B cell (primary cell): ENCODE results near the gene MICAL3. TPM values are rescaled to one million over a fixed set of nuclear protein-coding genes. Genes with fewer than 3 reads are reported as not detected.

ENCODE experiments used
- ATAC-seq: fragments of 200-7000 bp; cut with Tn5 transposase; one replicate; pipeline ENCODE4 v1.10.0; 2021; ENCODE audit warnings: low read depth, mild to moderate bottlenecking, moderate number of reproducible peaks, moderate library complexity
- CTCF ChIA-PET: fragments of 350-600 bp; sonication (Branson Sonifier 250); formaldehyde crosslinking; loops from one replicate; lab custom pipeline; 2021; ENCODE audit warnings: antibody characterized with exemption, inconsistent platforms; lab: Charles Lee
- POLR2A ChIA-PET: fragments of 350-600 bp; sonication (Branson Sonifier 250); formaldehyde crosslinking; loops from one replicate; lab custom pipeline; 2021; ENCODE audit warnings: antibody characterized with exemption; lab: Charles Lee
- DNase-seq: peaks from one replicate; pipeline ENCODE4 v3.0.0; 2013
- H2AFZ ChIP-seq: 2 replicates; pipeline ENCODE4 v1.6.1; 2012; ENCODE audit warnings: mild to moderate bottlenecking, low read depth, low read length; ENCODE audit not compliant: insufficient read depth, poor library complexity, severe bottlenecking
- H3K27ac ChIP-seq, 2 donors: 1 replicate in 1 of 2; 2 replicates in 1 of 2; pipeline ENCODE4 v1.5.1; 2012 to 2013; ENCODE audit warnings: low read length in 2 of 2, mild to moderate bottlenecking in 2 of 2, moderate library complexity in 1 of 2
- H3K27me3 ChIP-seq, 4 experiments: fragments of 200-600 bp in 1 of 4; sonication (generic) in 1 of 4; replicated peaks in 1 of 4; 1 replicate in 2 of 4; 2 replicates in 2 of 4; pipeline versions ENCODE4 v1.6.1 to v1.7.0; 2013 to 2016; ENCODE audit warnings: low read length in 3 of 4, mild to moderate bottlenecking in 2 of 4, mixed read lengths in 1 of 4, moderate library complexity in 1 of 4; ENCODE audit not compliant: insufficient read depth in 4 of 4, control insufficient read depth in 3 of 4; ENCODE audit errors: control extremely low read depth in 1 of 4
- H3K36me3 ChIP-seq, 2 experiments: replicated peaks in 1 of 2; 1 replicate in 1 of 2; 2 replicates in 1 of 2; pipeline versions ENCODE4 v1.6.1 to v1.7.1; 2013; ENCODE audit warnings: low read length in 1 of 2; ENCODE audit not compliant: insufficient read depth in 2 of 2, control insufficient read depth in 1 of 2; ENCODE audit errors: control extremely low read depth in 1 of 2, extremely low read depth in 1 of 2
- H3K4me1 ChIP-seq, 2 donors: fragments of 200-600 bp in 1 of 2; sonication (generic) in 1 of 2; 1 replicate in 1 of 2; 2 replicates in 1 of 2; pipeline versions ENCODE4 v1.5.1 to v1.6.1; 2013 to 2017; ENCODE audit warnings: low read length in 2 of 2; ENCODE audit not compliant: control insufficient read depth in 2 of 2, insufficient read depth in 2 of 2
- H3K4me2 ChIP-seq: replicated peaks from 2 replicates; pipeline ENCODE3; 2012; ENCODE audit warnings: mild to moderate bottlenecking, low read depth, low read length; ENCODE audit not compliant: poor library complexity, severe bottlenecking
- H3K4me3 ChIP-seq, 5 experiments: fragments of 200-600 bp in 1 of 5; sonication (generic) in 1 of 5; 1 replicate in 3 of 5; 2 replicates in 2 of 5; pipeline versions ENCODE4 v1.5.1 to v1.7.0; 2011 to 2016; ENCODE audit warnings: low read length in 4 of 5, mild to moderate bottlenecking in 4 of 5, low read depth in 2 of 5, control low read depth in 1 of 5, moderate library complexity in 1 of 5; ENCODE audit not compliant: insufficient read depth in 1 of 5; ENCODE audit errors: control extremely low read depth in 1 of 5, extremely low read depth in 1 of 5
- H3K79me2 ChIP-seq: fragments of 200-600 bp; sonication (generic); one replicate; pipeline ENCODE4 v1.6.0; 2016; ENCODE audit warnings: low read length; ENCODE audit not compliant: control insufficient read depth, insufficient read depth
- H3K9ac ChIP-seq: fragments of 200-600 bp; sonication (generic); 2 replicates; pipeline ENCODE4 v1.6.1; 2017; ENCODE audit warnings: mild to moderate bottlenecking, low read length, moderate library complexity
- H3K9me3 ChIP-seq, 3 donors: one replicate each; pipeline versions ENCODE4 v1.6.1 to v1.7.1; 2013; ENCODE audit warnings: low read length in 2 of 3; ENCODE audit not compliant: control insufficient read depth in 2 of 3, insufficient read depth in 1 of 3; ENCODE audit errors: control extremely low read depth in 1 of 3
- H4K20me1 ChIP-seq: 2 replicates; pipeline ENCODE4 v1.6.0; 2012; ENCODE audit warnings: mild to moderate bottlenecking, low read length; ENCODE audit not compliant: insufficient read depth, control insufficient read depth, poor library complexity, severe bottlenecking
- H3K27ac Mint-ChIP-seq: one replicate; pipeline ENCODE4 v1.8.0; 2021; ENCODE audit warnings: mixed read lengths
- H3K27me3 Mint-ChIP-seq: one replicate; pipeline ENCODE4 v1.8.0; 2021; ENCODE audit warnings: mixed read lengths
- H3K4me1 Mint-ChIP-seq: one replicate; pipeline ENCODE4 v1.8.0; 2021; ENCODE audit warnings: mixed read lengths
- H3K4me3 Mint-ChIP-seq: one replicate; pipeline ENCODE4 v1.8.0; 2021; ENCODE audit warnings: mixed read lengths
- H3K9me3 Mint-ChIP-seq: one replicate; pipeline ENCODE4 v1.8.0; 2022; ENCODE audit warnings: mixed read lengths; ENCODE audit not compliant: insufficient read depth
- EZH2 ChIP-seq: IDR thresholded peaks from 2 replicates; pipeline ENCODE4 v1.6.1; 2012; ENCODE audit warnings: borderline replicate concordance, low read depth, mild to moderate bottlenecking, moderate library complexity, low read length; ENCODE audit not compliant: insufficient read depth, poor library complexity, severe bottlenecking
- WGBS: methylation state at CpG from one replicate; pipeline ENCODE4 v1.1.5; 2013; ENCODE audit warnings: missing lambda C conversion rate; ENCODE audit not compliant: insufficient coverage; 5-methylcytosine and 5-hydroxymethylcytosine counted together
- intact Hi-C: fragments of 100-400 bp; cut with micrococcal nuclease; formaldehyde crosslinking; loops from one replicate; pipeline ENCODE4 v1.10.0; 2022
- polyA plus RNA-seq: library from polyadenylated mRNA; depleted of rRNA; stranded (reverse); fragments of >200 nt; gene quantifications from 2 replicates; pipeline ENCODE4 v1.2.3, GENCODE V29; 2012
- total RNA-seq, 2 donors: library from RNA; stranded (reverse); fragments of 120-200 nt in 1 of 2; gene quantifications; 1 replicate in 1 of 2; 2 replicates in 1 of 2; pipeline versions ENCODE4 v1.2.3 to v1.2.4, GENCODE V29; 2013 to 2022
- TF ChIP-seq, protein P1 (sequence below): fragments of 200-600 bp; IDR thresholded peaks from one replicate; pipeline ENCODE4 v1.8.0; 2022; ENCODE audit warnings: antibody characterized with exemption, mild to moderate bottlenecking

Gene MICAL3
- total and polyA plus RNA-seq, 2 donors (not counting 1 experiment from before 2014, with no cell fraction given), result 50.5 to 253 TPM

DNA sequence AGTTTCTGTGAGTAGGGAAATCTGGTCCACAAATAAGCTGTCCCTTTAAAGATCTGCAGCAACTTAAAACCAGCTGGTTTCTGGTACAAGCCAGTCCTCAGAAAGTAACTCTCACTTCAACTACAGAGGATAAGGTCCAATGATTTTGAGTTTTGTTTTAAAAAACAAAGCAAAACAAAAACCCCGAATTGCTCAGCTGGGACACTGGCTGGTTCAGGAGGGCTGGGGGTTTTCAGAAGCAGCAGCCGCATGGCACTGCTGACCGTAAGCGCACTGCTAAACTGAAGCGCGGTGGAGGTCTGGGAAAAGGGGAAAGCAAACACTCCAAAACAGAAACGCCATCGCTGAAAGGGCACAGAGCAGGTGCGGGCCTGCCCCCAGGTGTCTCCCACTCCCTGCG is 59.7 kb downstream of the MICAL3 start:
- H3K27me3 Mint-ChIP-seq, result no peaks in the 10 kb centered on the region
- H3K27ac Mint-ChIP-seq, result peak overlapping the region; percentile 90
- H3K27me3 ChIP-seq, result no peaks in the 10 kb centered on the region
- intact Hi-C loops, result loop anchor here (1.0 to 10.0 kb wide), 3 partner anchors 37 to 60 kb away; partner anchors contain the start of gene MICAL3
- peak overlapping the region; percentile 79 to 80 for H3K27ac ChIP-seq
- H2AFZ ChIP-seq, result no peak overlapping the region
- H3K79me2 ChIP-seq, result peaks cover 99% of the 10 kb centered on the region
- peak overlapping the region in 3 of 5 experiments; percentile 18 to 44 (median 42) for H3K4me3 ChIP-seq
- ChIA-PET POLR2A (interaction anchor here (0.7 to 2.0 kb wide), 4 partner anchors 12 to 36 kb away, joined by 3 to 18 read pairs (median 5); no protein-coding TSS in a partner anchor), CTCF (interaction anchor here (0.6 to 3.8 kb wide), 7 partner anchors 40 to 134 kb away, joined by 3 to 25 read pairs (median 4); no protein-coding TSS in a partner anchor)
- ATAC-seq, result peak; percentile 86
- H3K9me3 ChIP-seq, result no peaks in the 10 kb centered on the region
- peak overlapping the region; percentile 50 for H3K9ac ChIP-seq
- H3K4me1 Mint-ChIP-seq, result peaks cover 82% of the 10 kb centered on the region
- 6% methylated on average over 9 of the region's 10 CpGs for WGBS
- TF ChIP-seq, protein P1, sequence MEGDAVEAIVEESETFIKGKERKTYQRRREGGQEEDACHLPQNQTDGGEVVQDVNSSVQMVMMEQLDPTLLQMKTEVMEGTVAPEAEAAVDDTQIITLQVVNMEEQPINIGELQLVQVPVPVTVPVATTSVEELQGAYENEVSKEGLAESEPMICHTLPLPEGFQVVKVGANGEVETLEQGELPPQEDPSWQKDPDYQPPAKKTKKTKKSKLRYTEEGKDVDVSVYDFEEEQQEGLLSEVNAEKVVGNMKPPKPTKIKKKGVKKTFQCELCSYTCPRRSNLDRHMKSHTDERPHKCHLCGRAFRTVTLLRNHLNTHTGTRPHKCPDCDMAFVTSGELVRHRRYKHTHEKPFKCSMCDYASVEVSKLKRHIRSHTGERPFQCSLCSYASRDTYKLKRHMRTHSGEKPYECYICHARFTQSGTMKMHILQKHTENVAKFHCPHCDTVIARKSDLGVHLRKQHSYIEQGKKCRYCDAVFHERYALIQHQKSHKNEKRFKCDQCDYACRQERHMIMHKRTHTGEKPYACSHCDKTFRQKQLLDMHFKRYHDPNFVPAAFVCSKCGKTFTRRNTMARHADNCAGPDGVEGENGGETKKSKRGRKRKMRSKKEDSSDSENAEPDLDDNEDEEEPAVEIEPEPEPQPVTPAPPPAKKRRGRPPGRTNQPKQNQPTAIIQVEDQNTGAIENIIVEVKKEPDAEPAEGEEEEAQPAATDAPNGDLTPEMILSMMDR, result no peak
- TF ChIP-seq EZH2, result no peak
- H3K4me1 ChIP-seq, result peaks cover 50 to 73% of the 10 kb centered on the region in 2 donors
- H4K20me1 ChIP-seq, result peaks cover 95% of the 10 kb centered on the region
- H3K9me3 Mint-ChIP-seq, result no peaks in the 10 kb centered on the region
- DNase-seq, result peak; percentile 81
- peak overlapping the region; percentile 73 for H3K4me2 ChIP-seq
- peaks cover 0 to 46% of the 10 kb centered on the region in 2 experiments for H3K36me3 ChIP-seq
- H3K4me3 Mint-ChIP-seq, result peak overlapping the region; percentile 82

DNA sequence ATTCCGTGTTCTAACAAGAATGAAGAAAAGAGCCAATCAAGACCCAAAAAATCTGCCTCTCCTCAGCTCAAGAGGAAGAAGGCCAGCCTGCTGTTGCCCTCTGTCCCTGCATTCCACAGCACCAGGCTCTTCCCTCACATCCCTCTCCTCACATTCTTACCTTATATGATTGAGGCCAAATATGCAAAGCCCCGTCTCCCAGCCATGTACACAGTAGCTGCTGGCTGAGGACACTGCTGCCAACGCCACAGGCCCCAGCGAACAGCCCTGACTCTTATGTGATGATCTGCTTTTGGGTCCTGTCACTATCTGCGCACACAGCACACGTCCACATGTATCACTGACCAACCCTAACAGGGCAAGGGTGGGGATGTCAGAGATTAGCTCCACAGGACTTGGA is 60.2 kb downstream of the MICAL3 start:
- Histone ChIP-seq H2AFZ (no peak overlapping the region), H4K20me1 (peaks cover 94% of the 10 kb centered on the region), H3K4me3 (peak overlapping the region in 3 of 5 experiments; percentile 18 to 44 (median 42)), H3K27me3 (no peaks in the 10 kb centered on the region), H3K4me2 (peak overlapping the region; percentile 73), H3K4me1 (peaks cover 48 to 70% of the 10 kb centered on the region in 2 donors), H3K79me2 (peaks cover 99% of the 10 kb centered on the region), H3K9me3 (no peaks in the 10 kb centered on the region), H3K9ac (peak overlapping the region; percentile 50), H3K27ac (peak overlapping the region; percentile 79 to 80), H3K36me3 (peaks cover 0 to 43% of the 10 kb centered on the region in 2 experiments)
- WGBS, result 66% methylated on average over 4 of the region's 6 CpGs
- ATAC-seq (peak; percentile 29), DNase-seq (peak; percentile 25)
- Mint-ChIP-seq H3K27ac (peak overlapping the region; percentile 90), H3K4me1 (peaks cover 80% of the 10 kb centered on the region), H3K27me3 (no peaks in the 10 kb centered on the region), H3K4me3 (peak overlapping the region; percentile 82), H3K9me3 (no peaks in the 10 kb centered on the region)
- intact Hi-C loops, result loop anchor here (1.0 to 10.0 kb wide), 3 partner anchors 37 to 60 kb away; partner anchors contain the start of gene MICAL3
- TF ChIP-seq, protein P1, result no peak
- no peak for TF ChIP-seq EZH2
- ChIA-PET POLR2A (interaction anchor here (0.7 to 2.0 kb wide), 3 partner anchors 12 to 37 kb away, joined by 3 to 18 read pairs (median 7); no protein-coding TSS in a partner anchor), CTCF (interaction anchor here (0.6 to 3.8 kb wide), 6 partner anchors 41 to 134 kb away, joined by 3 to 25 read pairs (median 4); no protein-coding TSS in a partner anchor)
